HepG2 (cell line): Measurements from ENCODE around the gene HIC1. TPM values are rescaled to one million over a fixed set of nuclear protein-coding genes. Genes with fewer than 3 reads are reported as not detected.

ENCODE experiments used
- ATAC-seq: fragments of 200-7000 bp; cut with Tn5 transposase; 3 replicates; pipeline ENCODE4 v1.9.1; 2020; ENCODE audit warnings: mild to moderate bottlenecking, moderate library complexity
- BruUV-seq: library from RNA; stranded (reverse); fragments of 400-500 nt; replicated peaks from 2 replicates; lab custom pipeline; 2021; lab: Mats Ljungman, UMichigan
- CTCF ChIA-PET: fragments of 300-600 bp; formaldehyde crosslinking; extraction: SDS; loops from one replicate; lab custom pipeline; 2021; ENCODE audit warnings: low total read pairs, inconsistent platforms, low intra/inter-chr PET ratio; lab: Yijun Ruan, JAX
- POLR2A ChIA-PET: fragments of 350-600 bp; sonication (Branson Sonifier 250); formaldehyde crosslinking; loops from one replicate; lab custom pipeline; 2020; ENCODE audit warnings: antibody characterized with exemption, inconsistent platforms; lab: Yijun Ruan, JAX
- DNase-seq: peaks from one replicate; pipeline ENCODE4 v3.0.0-alpha.2; 2015; ENCODE audit warnings: low spot score
- FAIRE-seq: peaks from 3 replicates; lab custom pipeline; 2011; peaks lifted over from hg19 to GRCh38; lab: Jason Lieb, UNC
- H2AFZ ChIP-seq: one replicate; pipeline ENCODE4 v1.6.1; 2011; ENCODE audit warnings: low read length, inconsistent platforms
- H3K27ac ChIP-seq: fragments of 300-600 bp; 3 replicates; pipeline ENCODE4 v1.8.0; 2011; ENCODE audit warnings: mixed run types, mild to moderate bottlenecking, mixed read lengths, low read length, inconsistent platforms; ENCODE audit not compliant: insufficient read depth; ENCODE audit errors: extremely low read length
- H3K27me3 ChIP-seq, 2 experiments: fragments of 200-600 bp in 1 of 2; 2 replicates in 1 of 2; 3 replicates in 1 of 2; pipeline versions ENCODE4 v1.6.0 to v1.8.0; 2011; ENCODE audit warnings: low read length in 2 of 2, mild to moderate bottlenecking in 2 of 2, moderate library complexity in 2 of 2, inconsistent platforms in 1 of 2; ENCODE audit not compliant: insufficient read depth in 2 of 2, control insufficient read depth in 1 of 2
- H3K36me3 ChIP-seq, 2 experiments: fragments of 200-600 bp in 1 of 2; replicated peaks in 1 of 2; 2 replicates in 1 of 2; 3 replicates in 1 of 2; pipeline versions ENCODE4 v1.5.1 to v1.8.0; 2011; ENCODE audit warnings: low read length in 2 of 2, inconsistent platforms in 1 of 2; ENCODE audit not compliant: insufficient read depth in 2 of 2, control insufficient read depth in 1 of 2
- H3K4me1 ChIP-seq: 2 replicates; pipeline ENCODE4 v1.5.1; 2012; ENCODE audit warnings: low read length, inconsistent platforms; ENCODE audit not compliant: insufficient read depth
- H3K4me2 ChIP-seq: 2 replicates; pipeline ENCODE4 v1.6.0; 2011; ENCODE audit warnings: low read depth, low read length, inconsistent platforms
- H3K4me3 ChIP-seq, 3 experiments: fragments of 200-600 bp in 1 of 3; sonication (generic), shearing (Covaris generic) in 1 of 3; replicated peaks in 1 of 3; 2 replicates each; pipeline ENCODE4 v1.5.1; 2011 to 2016; ENCODE audit warnings: low read length in 3 of 3, inconsistent platforms in 2 of 3, low read depth in 2 of 3, mild to moderate bottlenecking in 2 of 3, control low read depth in 1 of 3, mixed read lengths in 1 of 3; ENCODE audit not compliant: insufficient read depth in 1 of 3
- H3K79me2 ChIP-seq: one replicate; pipeline ENCODE4 v1.6.1; 2011; ENCODE audit warnings: low read length, inconsistent platforms; ENCODE audit not compliant: insufficient read depth
- H3K9ac ChIP-seq: 2 replicates; pipeline ENCODE4 v1.6.0; 2011; ENCODE audit warnings: mild to moderate bottlenecking, low read depth, low read length, inconsistent platforms; ENCODE audit not compliant: insufficient read depth
- H3K9me3 ChIP-seq: 2 replicates; pipeline ENCODE4 v1.5.1; 2012; ENCODE audit warnings: mild to moderate bottlenecking, low read length
- H4K20me1 ChIP-seq: 2 replicates; pipeline ENCODE4 v1.6.0; 2011; ENCODE audit warnings: inconsistent platforms, mild to moderate bottlenecking, low read length, moderate library complexity; ENCODE audit not compliant: insufficient read depth
- BORCS8-MEF2B ChIP-seq: sonication (generic); formaldehyde crosslinking; IDR thresholded peaks from 2 replicates; pipeline ENCODE4 v1.8.0; 2022; ENCODE audit warnings: mild to moderate bottlenecking, missing genetic modification reagents
- CTCF ChIP-seq: sonication (generic); formaldehyde crosslinking; IDR thresholded peaks from 2 replicates; pipeline ENCODE4 v1.5.0; 2020; ENCODE audit warnings: mild to moderate bottlenecking, missing genetic modification reagents, moderate library complexity
- IKZF1 ChIP-seq: fragments of 450-650 bp; IDR thresholded peaks from 2 replicates; pipeline ENCODE4 v1.7.1; 2016
- KLF12 ChIP-seq: sonication (generic); formaldehyde crosslinking; IDR thresholded peaks from 2 replicates; pipeline ENCODE4 v1.4.0; 2020; ENCODE audit warnings: missing genetic modification reagents, borderline replicate concordance
- ZMAT3 ChIP-seq: sonication (generic); formaldehyde crosslinking; conservative IDR thresholded peaks from 2 replicates; pipeline ENCODE4 v1.7.0; 2021; ENCODE audit warnings: missing genetic modification reagents
- ZNF234 ChIP-seq: sonication (generic); formaldehyde crosslinking; conservative IDR thresholded peaks from 2 replicates; pipeline ENCODE4 v1.5.1; 2020; ENCODE audit warnings: mild to moderate bottlenecking, missing genetic modification reagents
- ZNF496 ChIP-seq: sonication (generic); formaldehyde crosslinking; IDR thresholded peaks from 2 replicates; pipeline ENCODE4 v1.8.1; 2023; ENCODE audit warnings: mild to moderate bottlenecking, moderate library complexity, missing genetic modification reagents; ENCODE audit not compliant: insufficient replicate concordance
- ZNF557 ChIP-seq: sonication (generic); formaldehyde crosslinking; IDR thresholded peaks from 2 replicates; pipeline ENCODE4 v1.4.0; 2020; ENCODE audit warnings: missing genetic modification reagents
- WGBS: methylation state at CpG from one replicate; pipeline ENCODE4 v1.1.6; 2017; ENCODE audit warnings: low lambda C conversion rate; 5-methylcytosine and 5-hydroxymethylcytosine counted together
- in situ Hi-C: cut with HindIII; loops from 2 replicates; pipeline ENCODE4 v1.10.0; 2017; ENCODE audit warnings: low pct_unique_long_range_greater_than_20kb; ENCODE audit not compliant: extremely low pct_ligation_motif_present
- intact Hi-C: fragments of 100-400 bp; cut with micrococcal nuclease; formaldehyde crosslinking; loops from one replicate; pipeline ENCODE4 v1.10.0; 2022; ENCODE audit not compliant: unreplicated experiment
- polyA plus RNA-seq, 8 experiments: library from polyadenylated mRNA; depleted of rRNA in 3 of 8; stranded (reverse) in 7 of 8; unstranded in 1 of 8; fragments of >200 nt; fragmentation: Illumina TruSeq in 4 of 8; extraction: Trizol in 4 of 8; gene quantifications; 2 replicates each; pipeline versions ENCODE4 v1.2.1 to v1.2.3, GENCODE V29; 2011 to 2016; ENCODE audit warnings: low read depth in 4 of 8, missing spikeins in 1 of 8, mixed read lengths in 1 of 8; ENCODE audit not compliant: insufficient read depth in 1 of 8
- total RNA-seq, 5 experiments: library from RNA; depleted of rRNA; stranded (reverse); fragments of >200 nt; fragmentation: Illumina TruSeq; extraction: Trizol; gene quantifications; 2 replicates each; pipeline ENCODE4 v1.2.3, GENCODE V29; 2016; ENCODE audit warnings: low read depth in 1 of 5

HIC1 gene
- total and polyA plus RNA-seq, 2 of the 13 experiments (the other 11 are each of a cell fraction or from before 2014, with no cell fraction given) = 0.04 to 0.31 TPM

DNA sequence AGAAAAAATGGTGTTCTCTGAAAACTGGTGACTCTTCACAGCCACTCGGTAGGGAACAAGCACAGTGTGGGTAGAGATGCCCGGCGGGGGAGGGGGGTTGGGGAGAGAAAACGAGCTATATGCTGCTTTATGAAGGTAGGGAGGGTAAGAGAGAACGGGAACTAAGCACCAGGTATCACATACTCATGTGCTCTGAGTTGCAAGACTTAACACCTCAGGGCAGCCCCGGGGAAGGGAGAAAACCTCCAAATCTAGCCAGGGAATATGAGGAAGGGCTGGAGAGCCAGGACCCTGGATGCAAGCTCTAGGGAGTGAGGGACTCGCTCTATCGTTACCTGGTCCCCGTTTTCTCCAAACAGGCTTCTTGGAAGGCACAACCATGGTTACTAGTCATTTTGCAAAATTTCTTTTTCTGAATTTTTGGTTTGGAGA is 35.3 kb downstream of the HIC1 start:
- H4K20me1 ChIP-seq = no peaks in the 10 kb centered on the region
- H3K4me2 ChIP-seq = no peak overlapping the region
- H3K9ac ChIP-seq = no peak overlapping the region
- no peaks in the 10 kb centered on the region for H3K9me3 ChIP-seq
- POLR2A ChIA-PET = no interaction called here
- in situ Hi-C loops (no loop called here), intact Hi-C loops (no loop called here)
- DNase-seq = no peak
- no peak overlapping the region for H3K4me3 ChIP-seq
- H3K4me1 ChIP-seq = peaks cover 37% of the 10 kb centered on the region
- no peak for ATAC-seq
- CTCF ChIA-PET = no interaction called here
- no peak overlapping the region for H2AFZ ChIP-seq
- BruUV-seq = no TSS peak
- H3K27ac ChIP-seq = no peak overlapping the region
- H3K27me3 ChIP-seq = no peaks in the 10 kb centered on the region
- FAIRE-seq = no peak
- TF ChIP-seq ZMAT3 = no peak
- TF ChIP-seq ZNF234 (CRISPR knock-in tag) = no peak
- no peak for TF ChIP-seq KLF12 (CRISPR knock-in tag)
- no peak for TF ChIP-seq CTCF (CRISPR knock-in tag)
- TF ChIP-seq ZNF557 (CRISPR knock-in tag) = no peak
- TF ChIP-seq ZNF496 (CRISPR knock-in tag) = no peak
- TF ChIP-seq BORCS8-MEF2B (CRISPR knock-in tag) = no peak
- TF ChIP-seq IKZF1 = no peak
- 92% methylated on average over 9 of the region's 9 CpGs for WGBS
- no peaks in the 10 kb centered on the region for H3K79me2 ChIP-seq
- peaks cover 0 to 15% of the 10 kb centered on the region in 2 experiments; a peak in 3 of 5 replicates for H3K36me3 ChIP-seq
